NCI-H460 (cell line): ENCODE data around the gene TADA2B. TPM values are rescaled to one million over a fixed set of nuclear protein-coding genes. Genes with fewer than 3 reads are reported as not detected.

Experiments used
- DNase-seq: peaks from one replicate; pipeline ENCODE4 v3.0.0-alpha.2; 2016; ENCODE audit warnings: low read depth; ENCODE audit errors: extremely low read depth
- total RNA-seq: library from RNA; depleted of rRNA; stranded (reverse); fragments of >200 nt; shearing (Covaris generic); gene quantifications from 2 replicates; pipeline ENCODE4 v1.2.3, GENCODE V29; 2014

TADA2B gene
- total RNA-seq, 1 experiment from 2014 or later: 5.8 TPM

DNA sequence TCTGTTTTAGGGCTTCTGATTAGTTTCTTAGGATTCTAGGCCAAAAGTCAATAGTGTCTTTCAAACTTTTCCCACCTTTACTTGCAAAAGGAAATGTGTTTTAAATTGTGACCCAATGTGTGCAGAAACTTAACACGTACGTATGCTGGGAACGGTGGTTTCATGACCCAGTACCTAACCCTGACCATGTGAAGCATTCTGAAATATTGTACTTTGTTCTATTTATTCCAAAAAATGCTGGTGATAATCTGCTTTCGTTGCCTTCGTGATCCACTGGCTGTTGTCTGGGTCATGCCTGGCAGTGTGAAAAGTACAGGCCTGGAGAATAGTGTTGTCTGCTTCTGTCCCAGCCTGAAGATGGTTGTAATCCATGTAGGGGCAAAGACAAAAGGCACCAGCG, 26.7 kb upstream of the TADA2B start:
- DNase-seq: no peak

- no peak for DNase-seq
Observed at GRCh38 chr4:7017446-7018048, 25.6 kb upstream of the TADA2B start.

GRCh38 chr4:7018281-7018680, 24.9 kb upstream of the TADA2B start:
- DNase-seq: no peak

- no peak for DNase-seq
Observed at GRCh38 chr4:7019367-7019766, 23.8 kb upstream of the TADA2B start.

DNA sequence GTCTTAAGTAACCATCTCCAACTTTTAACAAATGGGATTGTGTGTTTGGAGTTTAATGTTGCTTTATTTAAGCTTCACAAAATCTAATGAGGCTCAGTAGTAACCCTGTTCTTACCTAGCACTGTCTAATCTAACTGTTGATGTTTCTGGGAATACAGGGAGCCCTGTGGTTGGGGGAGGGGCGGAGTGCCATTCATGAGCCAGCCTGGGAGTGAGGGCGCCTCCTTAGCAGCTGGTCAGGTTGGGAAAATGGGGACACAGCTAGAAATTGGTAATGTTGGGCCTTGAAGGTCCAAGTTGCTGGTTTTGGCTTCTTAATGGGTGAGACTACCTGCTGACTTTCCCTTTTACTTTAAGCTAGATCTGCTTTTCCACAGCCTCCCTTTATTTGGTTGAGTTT, 22.9 kb upstream of the TADA2B start:
- no peak for DNase-seq

- no peak for DNase-seq
Observed at GRCh38 chr4:7020856-7021255, 22.3 kb upstream of the TADA2B start.

GRCh38 chr4:7021355-7021754, 21.8 kb upstream of the TADA2B start:
- no peak for DNase-seq

DNA sequence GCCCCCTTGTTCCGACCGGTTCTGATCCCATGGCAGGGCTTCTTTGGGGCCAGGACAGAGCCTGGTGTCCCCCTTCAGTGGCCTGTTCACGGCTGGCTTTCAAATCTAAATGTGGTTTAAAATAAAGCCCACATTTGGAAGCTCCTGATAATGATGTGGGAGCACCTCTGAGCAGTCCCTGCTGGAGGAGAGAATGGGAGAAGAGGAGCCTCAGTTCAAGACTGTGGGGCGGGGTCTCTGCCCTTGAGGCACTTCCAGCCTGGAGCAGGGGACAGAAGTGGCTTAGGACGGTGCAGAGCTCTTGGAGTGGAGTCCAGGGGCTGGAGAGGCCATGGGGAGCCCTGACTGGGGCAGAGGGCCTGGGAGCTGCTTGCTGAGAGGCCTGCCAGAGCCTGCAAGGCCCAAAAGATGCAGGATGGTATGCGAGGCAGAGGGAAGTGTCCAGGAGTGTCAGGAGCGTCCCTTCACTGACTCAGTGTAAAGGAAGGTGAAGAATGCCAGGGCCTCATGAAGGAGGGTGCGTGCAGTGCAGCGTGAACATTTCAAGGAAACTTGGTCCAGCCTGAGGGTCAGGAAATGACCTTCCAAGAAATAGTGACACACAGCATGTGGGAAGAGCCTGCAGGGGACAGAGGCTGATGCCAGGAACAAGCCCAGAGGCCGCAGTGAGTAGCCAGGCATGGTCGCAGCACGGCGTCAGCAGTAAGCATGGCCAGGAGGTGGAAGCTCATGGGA, 21.1 kb upstream of the TADA2B start:
- no peak for DNase-seq

- no peak for DNase-seq
Observed at GRCh38 chr4:7023486-7023885, 19.7 kb upstream of the TADA2B start.

DNA sequence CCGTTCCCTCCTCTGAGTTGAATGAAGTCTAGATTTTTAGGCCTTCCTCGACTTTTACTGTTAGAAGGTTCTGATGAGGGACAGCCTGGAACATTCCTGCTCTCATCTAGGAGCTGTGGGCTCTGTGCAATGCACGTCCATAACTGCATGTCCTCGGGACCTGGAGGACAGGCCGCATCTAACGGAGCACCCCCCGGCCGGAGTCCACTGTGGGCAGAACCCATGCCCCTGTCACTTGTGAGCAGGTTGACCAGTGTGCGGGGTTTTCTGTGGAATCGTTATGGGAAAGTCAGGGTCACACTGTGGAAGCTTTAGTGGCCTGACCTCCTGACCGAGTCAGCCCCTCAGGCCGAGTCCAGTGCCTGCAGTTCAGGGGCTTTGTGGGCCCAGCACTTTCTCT, 19.3 kb upstream of the TADA2B start:
- no peak for DNase-seq

DNA sequence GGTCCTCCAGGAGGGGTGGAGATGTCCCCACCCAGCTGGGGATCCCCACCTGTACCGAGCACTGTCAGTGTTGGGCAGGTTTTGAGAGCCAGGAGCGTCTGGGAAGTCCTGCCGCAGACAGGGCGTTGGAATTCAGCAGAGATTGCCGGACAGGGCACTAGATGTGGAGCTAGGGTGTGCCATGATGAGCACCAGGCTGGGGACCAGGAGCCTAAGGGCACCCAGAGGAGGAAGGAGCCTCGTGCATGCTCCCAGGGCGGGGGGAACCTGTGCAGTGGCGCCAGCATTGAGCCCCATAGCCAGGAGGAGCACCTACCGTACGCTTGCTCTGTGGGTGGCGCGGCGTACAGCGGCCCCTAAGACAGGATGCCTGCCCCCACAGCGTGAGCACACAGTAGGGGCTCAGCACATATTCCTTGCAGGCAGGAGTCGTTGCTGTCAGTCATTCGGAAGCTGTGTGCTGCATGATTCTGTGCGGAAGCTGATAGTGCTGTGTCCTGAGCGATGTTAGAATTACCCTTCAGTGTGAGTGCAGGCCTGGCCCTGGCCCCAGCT, 18.8 kb upstream of the TADA2B start:
- DNase-seq: no peak

DNA sequence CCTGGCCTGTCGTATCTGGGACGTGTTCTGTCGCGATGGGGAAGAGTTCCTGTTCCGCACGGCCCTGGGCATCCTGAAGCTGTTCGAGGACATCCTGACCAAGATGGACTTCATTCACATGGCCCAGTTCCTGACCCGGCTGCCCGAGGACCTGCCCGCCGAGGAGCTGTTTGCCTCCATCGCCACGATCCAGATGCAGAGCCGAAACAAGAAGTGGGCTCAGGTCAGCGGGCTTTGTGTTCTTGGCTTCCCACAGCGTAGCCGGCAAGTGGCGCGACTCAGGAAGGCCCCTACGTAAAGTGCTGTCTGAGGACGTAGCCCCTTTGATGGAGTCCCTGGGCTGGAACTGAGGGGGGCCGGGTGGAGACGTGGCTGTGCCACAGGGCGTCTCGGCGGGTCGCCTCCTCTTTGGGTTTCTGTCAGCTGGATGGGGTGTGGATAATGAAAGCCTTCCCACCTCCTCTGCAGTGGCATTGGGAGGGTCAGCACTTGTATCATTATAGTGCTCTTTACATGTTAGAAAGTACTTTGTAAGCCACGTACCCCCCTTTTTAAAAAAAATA, 18.1 kb upstream of the TADA2B start:
- no peak for DNase-seq

GRCh38 chr4:7026107-7026506, 17.1 kb upstream of the TADA2B start:
- no peak for DNase-seq

DNA sequence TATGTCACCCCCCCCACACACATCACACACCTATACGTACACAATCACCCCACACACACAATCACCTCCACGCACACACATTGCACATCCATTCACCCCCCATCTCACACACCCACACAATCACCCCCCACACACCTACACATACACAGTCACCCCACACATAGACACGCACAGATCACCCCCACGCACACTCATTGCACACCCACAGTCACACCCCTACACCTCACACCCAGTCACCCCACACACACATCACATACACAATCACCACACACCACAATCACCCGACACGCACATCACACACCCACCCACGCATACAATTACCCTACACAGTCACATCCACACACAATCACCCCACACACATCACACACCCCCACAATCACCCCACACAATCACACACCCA, 15.9 kb upstream of the TADA2B start:
- no peak for DNase-seq

DNA sequence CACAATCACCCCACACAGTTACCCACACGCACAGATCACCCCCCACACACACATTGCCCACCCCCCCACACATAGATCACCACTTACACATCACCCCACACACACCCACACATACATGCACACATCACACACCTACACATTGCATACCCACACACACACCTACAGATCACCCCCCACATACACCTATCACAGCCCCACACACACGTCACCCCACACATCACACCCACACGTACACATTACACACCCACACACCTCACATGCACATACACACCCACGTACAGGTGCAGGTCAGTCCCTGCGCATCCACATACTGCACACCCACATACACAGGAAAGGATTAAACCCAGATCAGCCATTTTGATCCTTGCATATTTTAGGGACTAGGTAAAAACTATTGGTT, 15.3 kb upstream of the TADA2B start:
- no peak for DNase-seq

- DNase-seq: no peak
Observed at GRCh38 chr4:7029212-7029611, 14.0 kb upstream of the TADA2B start.

GRCh38 chr4:7029921-7030320, 13.3 kb upstream of the TADA2B start:
- DNase-seq: no peak

DNA sequence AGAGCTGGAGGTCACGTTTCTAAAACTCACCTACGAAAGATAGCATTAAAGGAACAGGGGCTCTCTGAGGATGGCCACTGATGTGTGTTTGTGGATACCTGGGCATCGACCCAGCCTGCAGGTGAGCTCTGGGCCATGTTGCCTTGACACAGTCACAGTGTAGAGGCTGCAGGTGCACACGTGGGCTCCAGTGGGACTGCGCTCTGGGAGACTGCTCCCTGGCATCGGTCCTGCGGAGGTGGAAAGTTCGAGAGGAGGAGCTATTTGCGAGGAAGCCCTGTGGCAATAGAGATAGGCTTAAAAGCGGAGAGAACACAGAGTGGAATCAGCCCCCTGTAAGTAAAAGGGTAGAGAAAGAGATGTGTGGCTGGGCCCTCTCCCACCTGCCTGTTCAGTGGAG, 12.3 kb upstream of the TADA2B start:
- no peak for DNase-seq

GRCh38 chr4:7031558-7032449, 11.4 kb upstream of the TADA2B start:
- DNase-seq: no peak

DNA sequence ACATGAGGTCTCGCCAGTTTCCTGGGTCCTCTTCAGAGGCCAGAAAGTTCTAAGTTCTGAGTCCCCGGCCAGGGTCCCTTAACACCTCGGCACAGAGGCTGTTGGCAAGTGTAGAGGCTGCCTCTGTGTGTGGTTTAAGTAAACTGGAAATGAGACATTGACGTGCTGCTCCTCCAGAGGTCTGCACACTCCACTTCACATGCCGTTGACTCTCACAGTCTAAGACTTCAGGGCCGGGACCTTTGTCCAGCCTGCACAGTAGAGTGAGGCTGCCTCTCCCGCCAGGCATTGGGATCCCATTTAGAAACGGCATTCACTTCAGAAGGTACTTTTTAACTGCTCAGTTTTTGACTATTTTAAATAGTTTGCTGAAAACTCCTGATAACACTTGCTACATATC, 10.6 kb upstream of the TADA2B start:
- no peak for DNase-seq
